Stimulated activated naive CD8-positive, alpha-beta T cell treated with anti-CD3 and anti-CD28 coated beads, Interleukin-15, amount 100 ng/mL, for 72 hours (primary cell): Measurements from ENCODE around the gene TBC1D8B.

Source experiments
- ATAC-seq: fragments of 150-1000 bp; cut with Tn5 transposase; 2 replicates; pipeline ENCODE4 v1.10.0; 2021; ENCODE audit warnings: mild to moderate bottlenecking, moderate library complexity
- DNase-seq, 2 donors: peaks; one replicate each; pipeline ENCODE4 v3.0.0; 2021 to 2022
- H3K27ac Mint-ChIP-seq, 2 donors: one replicate each; pipeline ENCODE4 v1.8.0; 2022; ENCODE audit warnings: mild to moderate bottlenecking in 2 of 2, mixed read lengths in 2 of 2, moderate library complexity in 2 of 2
- H3K27me3 Mint-ChIP-seq: one replicate; pipeline ENCODE4 v1.8.0; 2022; ENCODE audit warnings: mixed read lengths
- H3K4me1 Mint-ChIP-seq: one replicate; pipeline ENCODE4 v1.8.0; 2022; ENCODE audit warnings: mild to moderate bottlenecking, mixed read lengths
- H3K4me3 Mint-ChIP-seq, 2 donors: one replicate each; pipeline ENCODE4 v1.8.0; 2022; ENCODE audit warnings: mild to moderate bottlenecking in 2 of 2, mixed read lengths in 2 of 2, moderate library complexity in 1 of 2
- H3K9me3 Mint-ChIP-seq, 2 donors: one replicate each; pipeline ENCODE4 v1.8.0; 2022; ENCODE audit warnings: mixed read lengths in 2 of 2

TBC1D8B gene

DNA sequence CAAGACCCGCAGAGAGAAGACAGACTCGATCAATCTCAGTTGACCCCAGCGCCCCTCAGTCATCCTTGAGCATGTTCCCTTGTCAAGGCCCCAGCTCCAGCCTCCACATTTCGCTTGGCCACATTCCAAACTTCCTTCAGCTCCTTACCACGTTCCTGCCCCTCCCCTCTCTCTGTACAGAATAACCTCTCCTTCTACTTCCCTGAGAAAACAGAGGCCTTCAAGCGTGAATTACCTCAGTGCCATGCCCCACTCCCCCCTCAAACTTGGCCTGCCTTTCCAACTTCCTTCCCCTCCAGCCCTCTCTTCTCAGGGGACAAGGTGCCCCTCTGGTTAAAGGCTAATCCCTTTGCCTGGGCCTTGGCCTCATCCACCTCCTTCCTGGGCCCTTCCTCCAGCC lies 103.9 kb downstream of the TBC1D8B start:
- no peaks in the 10 kb centered on the region for H3K4me1 Mint-ChIP-seq
- no peaks in the 10 kb centered on the region for H3K9me3 Mint-ChIP-seq
- ATAC-seq (no peak), DNase-seq (no peak)
- H3K27me3 Mint-ChIP-seq: no peaks in the 10 kb centered on the region
- no peak overlapping the region for H3K4me3 Mint-ChIP-seq
- H3K27ac Mint-ChIP-seq: no peak overlapping the region

DNA sequence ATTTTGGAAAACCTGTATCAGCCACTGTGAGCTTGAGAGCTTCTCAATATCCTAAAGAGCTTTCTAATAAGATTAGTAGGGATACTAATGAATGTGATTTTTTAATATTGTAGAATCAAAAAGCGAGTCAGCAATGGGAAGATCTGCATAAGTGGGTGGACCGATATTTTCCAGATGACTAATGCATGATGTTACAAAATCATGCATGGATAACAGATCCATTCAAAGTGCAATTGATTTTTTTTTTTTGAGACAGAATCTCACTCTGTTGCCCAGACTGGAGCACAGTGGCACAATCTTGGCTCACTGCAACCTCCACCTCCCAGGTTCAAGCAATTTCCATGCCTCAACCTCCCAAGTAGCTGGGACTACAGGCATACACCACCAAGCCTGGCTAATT lies 110.4 kb downstream of the TBC1D8B start:
- Mint-ChIP-seq H3K4me3 (no peak overlapping the region), H3K9me3 (no peaks in the 10 kb centered on the region), H3K27ac (peak overlapping the region in 1 of 2 donors; percentile 39), H3K4me1 (peaks cover 10% of the 10 kb centered on the region), H3K27me3 (peaks cover 8% of the 10 kb centered on the region)
- DNase-seq (no peak), ATAC-seq (no peak)

DNA sequence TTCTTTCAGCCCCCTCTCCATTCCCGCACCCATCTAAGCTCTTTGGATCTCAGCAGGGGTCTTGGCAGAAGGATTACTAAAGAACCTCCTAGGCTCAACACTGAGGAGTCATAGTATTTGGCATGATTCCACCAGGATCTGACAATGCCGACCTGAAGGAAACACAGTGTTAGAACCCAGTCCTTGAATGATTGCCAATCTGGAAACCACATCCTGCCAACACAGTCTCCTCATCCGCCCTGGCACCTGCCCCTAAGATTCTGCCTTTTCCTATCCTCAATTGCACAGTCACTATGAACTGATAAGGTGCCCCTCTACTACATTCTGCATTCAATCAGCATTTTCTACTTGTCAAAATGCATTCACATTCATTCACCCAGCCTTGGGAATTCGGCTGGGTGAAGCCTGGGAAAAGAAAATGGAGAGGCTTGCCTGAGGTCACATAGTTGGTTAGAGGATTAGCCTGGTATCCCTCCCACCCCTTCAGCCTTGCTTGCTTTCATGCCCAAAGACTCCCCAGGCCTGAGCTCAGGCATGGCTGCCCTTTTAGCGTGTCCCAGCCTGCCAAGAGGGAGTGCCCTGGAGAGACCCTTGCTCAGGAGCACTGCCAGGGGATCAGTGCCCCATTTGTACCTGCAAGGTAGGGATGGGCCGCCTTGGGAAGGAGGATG lies 115.5 kb downstream of the TBC1D8B start:
- Mint-ChIP-seq H3K27me3 (peaks cover 8% of the 10 kb centered on the region), H3K4me3 (no peak overlapping the region), H3K4me1 (peaks cover 14% of the 10 kb centered on the region), H3K9me3 (no peaks in the 10 kb centered on the region), H3K27ac (peak overlapping the region in 1 of 2 donors; percentile 90)
- peak; percentile 76 for ATAC-seq
- no peak for DNase-seq

DNA sequence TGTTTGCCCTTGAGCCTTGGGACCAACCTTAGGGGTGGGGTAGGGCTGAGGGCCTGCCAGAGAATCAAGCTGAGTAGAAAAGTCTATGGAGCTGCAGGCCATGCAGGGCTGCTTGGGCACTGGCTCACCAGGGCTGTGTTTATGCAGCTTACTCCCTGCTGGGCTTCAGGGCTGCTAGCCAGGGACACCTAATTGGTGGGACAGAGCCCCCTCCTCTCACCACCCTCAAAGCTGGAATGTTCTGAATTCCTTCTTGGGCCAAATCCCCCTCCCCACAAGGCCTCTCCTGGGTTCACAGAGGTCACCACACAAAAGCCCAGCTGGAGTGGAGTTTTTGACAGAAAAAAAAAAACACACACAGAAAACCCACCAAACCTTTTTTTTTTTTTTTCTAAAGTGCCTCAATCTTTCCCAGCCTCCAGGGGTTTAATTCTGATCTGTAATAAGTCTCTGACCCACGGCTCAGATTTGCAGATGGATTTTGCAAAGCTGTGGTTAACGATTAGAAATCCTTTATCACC lies 117.5 kb downstream of the TBC1D8B start, which contains the start of gene CLDN2:
CLDN2 (plus strand) TSS at position 471 of the 521 bp plus-strand sequence. CDS start 7,827 bp downstream, outside the sequence.
- no peak within 1 kb of the TSS for H3K27ac Mint-ChIP-seq
- DNase-seq: no peak
- peaks cover 8% of the 10 kb centered on the region for H3K27me3 Mint-ChIP-seq
- no peak for ATAC-seq
- H3K4me3 Mint-ChIP-seq: no peak within 1 kb of the TSS
- H3K4me1 Mint-ChIP-seq: peaks cover 14% of the 10 kb centered on the region
- no peaks in the 10 kb centered on the region for H3K9me3 Mint-ChIP-seq

DNA sequence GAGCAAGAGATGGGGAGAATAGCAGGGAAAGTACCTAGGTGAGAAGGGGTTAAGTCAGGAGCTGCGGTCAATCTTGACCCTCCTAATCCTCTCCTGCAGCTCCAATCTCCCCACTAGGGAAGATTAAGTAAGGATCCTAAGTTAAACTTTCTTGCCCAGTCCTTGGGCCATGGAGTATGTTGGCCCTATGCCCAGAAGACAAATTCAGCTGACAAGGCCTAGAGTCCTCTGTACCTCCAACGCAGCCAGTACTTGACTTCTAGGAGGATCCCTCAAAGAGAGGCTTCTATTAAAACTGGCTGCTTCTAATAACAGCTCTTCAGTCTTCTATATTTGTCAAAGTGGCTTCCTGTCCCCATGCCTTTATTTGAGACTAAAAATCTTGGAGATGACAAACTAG lies 119.2 kb downstream of the TBC1D8B start:
- Mint-ChIP-seq H3K9me3 (no peaks in the 10 kb centered on the region), H3K4me3 (no peak overlapping the region), H3K4me1 (peaks cover 14% of the 10 kb centered on the region), H3K27ac (no peak overlapping the region), H3K27me3 (no peaks in the 10 kb centered on the region)
- ATAC-seq: no peak
- no peak for DNase-seq
